ENCODE measurements around the gene RAB17. TPM values are rescaled to one million over a fixed set of nuclear protein-coding genes. Genes with fewer than 3 reads are reported as not detected.

The RAB17 gene
- total RNA-seq, 1 experiment from 2014 or later: 60.9 TPM

- BruUV-seq (replicated peaks): no TSS peak
- intact Hi-C loops (cut with micrococcal nuclease; ENCODE audit: unreplicated experiment): no loop called here
- Histone ChIP-seq H3K9me3 (no peaks in the 10 kb centered on the region), H3K27me3 (replicated peaks; ENCODE audit: control insufficient read depth, insufficient read depth, low read length) (no peaks in the 10 kb centered on the region), H3K36me3 (ENCODE audit: control insufficient read depth, insufficient read depth, low read length) (no peaks in the 10 kb centered on the region), H3K4me1 (peaks cover 34% of the 10 kb centered on the region), H3K4me3 (ENCODE audit: low read depth, low read length) (no peak overlapping the region)
- H3K9me3 Mint-ChIP-seq (ENCODE audit: unreplicated experiment): no peaks in the 10 kb centered on the region
- no peak overlapping the region for H3K27ac Mint-ChIP-seq (ENCODE audit: unreplicated experiment)
- H3K36me3 Mint-ChIP-seq (ENCODE audit: insufficient read depth, unreplicated experiment): peaks cover 4% of the 10 kb centered on the region
- no peak for TF ChIP-seq CTCF (IDR thresholded peaks at IDR 0.05; ENCODE audit: insufficient read depth in 1 of 2, low read depth in 1 of 2, low read length in 1 of 2, severe bottlenecking in 1 of 2, unreplicated experiment in 1 of 2)
- no peak overlapping the region for H3K4me3 Mint-ChIP-seq (ENCODE audit: unreplicated experiment)
- no peak for DNase-seq
- H3K27me3 Mint-ChIP-seq (ENCODE audit: insufficient read depth, unreplicated experiment): no peaks in the 10 kb centered on the region
- peaks cover 24% of the 10 kb centered on the region for H3K4me1 Mint-ChIP-seq (ENCODE audit: low read depth, unreplicated experiment)
- POLR2A ChIA-PET: no interaction called here
- CTCF ChIA-PET: no interaction called here
Observed at GRCh38 chr2:237617587-237617982, 27.1 kb upstream of the RAB17 start.

GRCh38 chr2:237616734-237617586 is 26.4 kb upstream of the RAB17 start:
- Histone ChIP-seq H3K36me3 (ENCODE audit: control insufficient read depth, insufficient read depth, low read length) (no peaks in the 10 kb centered on the region), H3K4me3 (ENCODE audit: low read depth, low read length) (no peak overlapping the region), H3K4me1 (peaks cover 34% of the 10 kb centered on the region), H3K27me3 (replicated peaks; ENCODE audit: control insufficient read depth, insufficient read depth, low read length) (no peaks in the 10 kb centered on the region), H3K9me3 (no peaks in the 10 kb centered on the region)
- no TSS peak for BruUV-seq (replicated peaks)
- Mint-ChIP-seq H3K9me3 (ENCODE audit: unreplicated experiment) (no peaks in the 10 kb centered on the region), H3K4me1 (ENCODE audit: low read depth, unreplicated experiment) (peaks cover 24% of the 10 kb centered on the region), H3K36me3 (ENCODE audit: insufficient read depth, unreplicated experiment) (peaks cover 4% of the 10 kb centered on the region), H3K27ac (ENCODE audit: unreplicated experiment) (no peak overlapping the region), H3K4me3 (ENCODE audit: unreplicated experiment) (no peak overlapping the region), H3K27me3 (ENCODE audit: insufficient read depth, unreplicated experiment) (no peaks in the 10 kb centered on the region)
- no peak for DNase-seq
- intact Hi-C loops (cut with micrococcal nuclease; ENCODE audit: unreplicated experiment): no loop called here
- POLR2A ChIA-PET: no interaction called here
- CTCF ChIA-PET: no interaction called here
- TF ChIP-seq CTCF (IDR thresholded peaks at IDR 0.05; ENCODE audit: insufficient read depth in 1 of 2, low read depth in 1 of 2, low read length in 1 of 2, severe bottlenecking in 1 of 2, unreplicated experiment in 1 of 2): no peak

- no peaks in the 10 kb centered on the region for H3K36me3 ChIP-seq (ENCODE audit: control insufficient read depth, insufficient read depth, low read length)
- H3K9me3 ChIP-seq: no peaks in the 10 kb centered on the region
- no peaks in the 10 kb centered on the region for H3K27me3 ChIP-seq (replicated peaks; ENCODE audit: control insufficient read depth, insufficient read depth, low read length)
- Mint-ChIP-seq H3K36me3 (ENCODE audit: insufficient read depth, unreplicated experiment) (peaks cover 4% of the 10 kb centered on the region), H3K27ac (ENCODE audit: unreplicated experiment) (peak overlapping the region; percentile 60), H3K4me1 (ENCODE audit: low read depth, unreplicated experiment) (peaks cover 30% of the 10 kb centered on the region), H3K4me3 (ENCODE audit: unreplicated experiment) (no peak overlapping the region), H3K9me3 (ENCODE audit: unreplicated experiment) (no peaks in the 10 kb centered on the region), H3K27me3 (ENCODE audit: insufficient read depth, unreplicated experiment) (no peaks in the 10 kb centered on the region)
- ChIA-PET POLR2A (no interaction called here), CTCF (no interaction called here)
- BruUV-seq (replicated peaks): no TSS peak
- H3K4me3 ChIP-seq (ENCODE audit: low read depth, low read length): no peak overlapping the region
- DNase-seq: no peak
- TF ChIP-seq CTCF (IDR thresholded peaks at IDR 0.05; ENCODE audit: insufficient read depth in 1 of 2, low read depth in 1 of 2, low read length in 1 of 2, severe bottlenecking in 1 of 2, unreplicated experiment in 1 of 2): no peak
- peaks cover 34% of the 10 kb centered on the region for H3K4me1 ChIP-seq
- intact Hi-C loops (cut with micrococcal nuclease; ENCODE audit: unreplicated experiment): no loop called here
Observed at GRCh38 chr2:237616373-237616733, 25.8 kb upstream of the RAB17 start.
